Epithelial cell of proximal tubule (primary cell): ENCODE measurements around the gene RAPGEF1. TPM values are rescaled to one million over a fixed set of nuclear protein-coding genes. Genes with fewer than 3 reads are reported as not detected.

Experiments
- DNase-seq: peaks from one replicate; pipeline ENCODE4 v3.0.0-alpha.2; 2011; ENCODE audit warnings: low read depth
- H3K4me3 ChIP-seq: 2 replicates; pipeline ENCODE4 v1.5.1; 2011; ENCODE audit warnings: low read depth, mild to moderate bottlenecking, low read length
- CTCF ChIP-seq: conservative IDR thresholded peaks from 2 replicates; pipeline ENCODE4 v1.5.1; 2012; ENCODE audit warnings: low read depth, mild to moderate bottlenecking, low read length
- total RNA-seq: library from RNA; depleted of rRNA; stranded (reverse); fragments of >200 nt; gene quantifications from 2 replicates; pipeline ENCODE4 v1.2.3, GENCODE V29; 2015

RAPGEF1 gene
- total RNA-seq, 1 donor from 2014 or later = 34.8 TPM

- DNase-seq = no peak
- TF ChIP-seq CTCF = no peak
These were observed 160.1 kb downstream of the RAPGEF1 start for GRCh38 chr9:131579789-131580211.

GRCh38 chr9:131578731-131579504 is 161.0 kb downstream of the RAPGEF1 start:
- DNase-seq = no peak
- no peak overlapping the region for H3K4me3 ChIP-seq
- TF ChIP-seq CTCF = no peak

More at GRCh38 chr9:131579789-131580211, 160.1 kb downstream of the RAPGEF1 start:
- no peak overlapping the region for H3K4me3 ChIP-seq

GRCh38 chr9:131578021-131578420 is 161.9 kb downstream of the RAPGEF1 start:
- H3K4me3 ChIP-seq = no peak overlapping the region
- TF ChIP-seq CTCF = no peak
- DNase-seq = no peak

- no peak for DNase-seq
- no peak for TF ChIP-seq CTCF
- no peak overlapping the region for H3K4me3 ChIP-seq
These were observed 162.6 kb downstream of the RAPGEF1 start for GRCh38 chr9:131577005-131578000.

GRCh38 chr9:131575946-131576853 is 163.7 kb downstream of the RAPGEF1 start:
- DNase-seq = no peak
- no peak overlapping the region for H3K4me3 ChIP-seq
- TF ChIP-seq CTCF = no peak
